Measurements from ENCODE around the gene SORCS3. TPM values are rescaled to one million over a fixed set of nuclear protein-coding genes. Genes with fewer than 3 reads are reported as not detected.

Gene SORCS3
- polyA plus RNA-seq, 6 donors from 2014 or later, result not detected

DNA sequence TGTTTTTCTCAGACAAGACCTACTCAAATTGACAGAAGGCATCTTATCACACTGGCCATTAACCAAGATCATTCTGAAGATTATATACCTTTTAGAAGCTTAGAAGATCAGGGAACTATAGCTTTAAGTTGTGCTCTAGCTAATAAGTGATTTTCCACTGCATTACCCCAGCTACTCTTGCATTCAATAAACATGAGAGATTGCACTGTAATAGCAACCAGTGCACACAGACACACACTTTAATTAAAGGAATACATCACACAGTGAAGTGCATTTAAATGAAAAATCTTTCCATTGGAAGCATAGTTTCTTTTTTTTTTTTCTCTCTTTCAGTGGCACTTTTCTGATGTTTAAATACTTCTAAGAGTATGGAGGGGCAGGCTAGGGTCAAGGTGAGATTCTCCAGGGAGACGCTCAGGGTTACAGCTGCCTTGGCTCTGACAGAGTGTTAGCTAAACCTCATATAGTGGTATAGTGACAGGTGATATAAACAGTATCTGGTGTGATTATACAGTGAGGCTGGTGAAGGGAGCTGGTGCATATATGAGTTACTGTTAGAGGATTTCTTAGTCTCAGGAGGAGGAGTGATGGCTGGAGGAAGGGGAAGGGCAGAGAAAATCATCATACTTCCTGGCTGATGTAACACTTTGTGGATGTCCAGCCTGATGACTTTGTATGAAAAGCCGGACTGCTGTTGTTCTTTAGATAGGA is 369.5 kb downstream of the SORCS3 start:
- no peak for ATAC-seq (ENCODE audit: low read depth in 2 of 2)
- Mint-ChIP-seq H3K27ac (no peak overlapping the region), H3K27me3 (no peaks in the 10 kb centered on the region), H3K4me1 (no peaks in the 10 kb centered on the region), H3K36me3 (no peaks in the 10 kb centered on the region), H3K9me3 (peaks cover 0 to 6% (median 2%) of the 10 kb centered on the region in 7 donors), H3K4me3 (no peak overlapping the region)
- DNase-seq, result no peak

DNA sequence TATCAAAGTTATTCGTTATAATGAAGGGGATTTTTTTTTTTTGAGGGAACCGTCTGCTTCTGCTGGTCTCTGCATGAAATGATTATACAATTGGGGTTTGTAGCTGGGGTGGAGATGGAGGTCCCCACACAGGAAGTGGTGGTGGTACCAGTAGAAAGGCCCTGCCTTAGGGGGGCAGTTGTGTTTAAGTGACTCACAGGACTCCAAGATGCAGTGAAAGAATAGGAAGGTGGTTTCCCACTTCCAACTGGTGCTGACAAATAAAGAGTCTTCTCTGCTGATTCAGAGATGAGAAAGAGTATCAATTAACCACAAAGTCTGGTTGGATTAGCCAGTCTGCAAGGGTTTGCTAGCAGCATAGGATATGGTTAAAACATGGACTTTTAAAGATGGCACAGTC is 376.0 kb downstream of the SORCS3 start:
- Mint-ChIP-seq H3K27ac (no peak overlapping the region), H3K9me3 (peaks cover 0 to 13% (median 5%) of the 10 kb centered on the region in 7 donors), H3K4me3 (no peak overlapping the region), H3K4me1 (no peaks in the 10 kb centered on the region), H3K36me3 (no peaks in the 10 kb centered on the region), H3K27me3 (no peaks in the 10 kb centered on the region)
- no peak for DNase-seq
- no peak for ATAC-seq (ENCODE audit: low read depth in 2 of 2)

DNA sequence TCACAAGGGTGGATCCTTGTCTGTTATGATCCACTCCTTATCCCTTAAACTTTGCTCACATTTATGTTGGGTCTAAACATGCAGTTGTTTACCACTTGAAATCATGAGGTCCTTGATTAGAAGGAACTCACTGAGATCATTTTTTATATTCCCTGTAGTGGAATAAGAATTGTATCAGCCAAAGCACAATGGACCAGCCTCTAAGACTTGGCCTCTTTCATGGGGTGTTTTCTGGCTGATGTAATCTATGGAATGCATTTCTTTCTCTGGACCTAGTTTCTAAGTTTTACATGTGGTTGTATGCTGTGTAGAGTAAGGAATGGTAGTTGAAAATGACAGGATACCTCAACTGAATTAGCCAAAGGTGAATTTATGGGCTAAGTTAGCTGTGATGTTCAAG is 376.6 kb downstream of the SORCS3 start:
- ATAC-seq (ENCODE audit: low read depth in 2 of 2), result no peak
- Mint-ChIP-seq H3K9me3 (peaks cover 0 to 13% (median 5%) of the 10 kb centered on the region in 7 donors), H3K4me3 (no peak overlapping the region), H3K27me3 (no peaks in the 10 kb centered on the region), H3K36me3 (no peaks in the 10 kb centered on the region), H3K4me1 (no peaks in the 10 kb centered on the region), H3K27ac (no peak overlapping the region)
- no peak for DNase-seq

DNA sequence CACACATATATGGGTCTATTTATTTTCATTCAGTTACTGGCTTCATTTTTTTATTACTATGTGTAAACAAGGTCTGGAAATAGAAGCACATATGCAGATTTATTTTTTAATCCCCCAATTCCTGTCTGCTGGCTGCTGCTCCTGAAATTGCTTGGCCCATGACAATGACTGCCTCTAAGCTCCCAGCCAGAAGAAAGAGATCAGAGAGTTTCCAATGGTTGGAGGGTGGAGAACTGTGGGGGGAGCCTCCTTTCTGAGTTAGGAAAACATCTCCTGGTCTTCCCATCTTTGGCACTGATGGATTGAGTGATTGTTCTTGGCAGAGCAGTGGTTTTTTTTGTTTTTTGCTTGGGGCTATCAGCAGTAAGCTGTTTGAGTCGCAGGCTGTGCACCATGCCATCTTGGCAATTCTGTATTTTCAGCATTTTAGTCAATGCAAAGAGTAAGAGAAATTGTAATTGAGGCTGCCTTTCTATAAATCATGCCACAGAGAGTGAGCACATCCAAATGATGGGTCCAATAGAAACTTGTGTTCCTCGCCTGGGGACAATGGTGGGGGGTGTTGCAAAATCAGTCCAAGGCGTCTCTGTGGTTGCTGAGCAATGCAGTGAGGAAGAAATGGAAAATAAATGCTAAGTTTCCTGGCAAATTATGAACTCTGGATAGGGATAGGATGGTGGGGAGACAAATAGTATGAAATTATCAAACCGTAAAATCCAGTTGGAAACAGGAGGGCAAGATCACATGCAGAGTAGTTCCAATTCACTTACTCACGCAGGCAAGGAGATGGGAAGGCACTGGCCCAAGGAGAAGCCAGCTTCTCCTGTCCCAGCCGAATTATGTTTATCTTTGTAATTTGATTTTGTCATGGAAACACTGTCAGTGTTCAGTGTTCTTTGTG is 382.4 kb downstream of the SORCS3 start:
- peaks cover 0 to 5% (median 0%) of the 10 kb centered on the region in 3 donors for H3K27me3 Mint-ChIP-seq
- no peak overlapping the region for H3K4me3 Mint-ChIP-seq
- H3K27ac Mint-ChIP-seq, result no peak overlapping the region
- ATAC-seq (ENCODE audit: low read depth in 2 of 2) (no peak), DNase-seq (no peak)
- no peaks in the 10 kb centered on the region for H3K36me3 Mint-ChIP-seq
- no peaks in the 10 kb centered on the region for H3K4me1 Mint-ChIP-seq
- peaks cover 0 to 4% (median 2%) of the 10 kb centered on the region in 7 donors for H3K9me3 Mint-ChIP-seq

DNA sequence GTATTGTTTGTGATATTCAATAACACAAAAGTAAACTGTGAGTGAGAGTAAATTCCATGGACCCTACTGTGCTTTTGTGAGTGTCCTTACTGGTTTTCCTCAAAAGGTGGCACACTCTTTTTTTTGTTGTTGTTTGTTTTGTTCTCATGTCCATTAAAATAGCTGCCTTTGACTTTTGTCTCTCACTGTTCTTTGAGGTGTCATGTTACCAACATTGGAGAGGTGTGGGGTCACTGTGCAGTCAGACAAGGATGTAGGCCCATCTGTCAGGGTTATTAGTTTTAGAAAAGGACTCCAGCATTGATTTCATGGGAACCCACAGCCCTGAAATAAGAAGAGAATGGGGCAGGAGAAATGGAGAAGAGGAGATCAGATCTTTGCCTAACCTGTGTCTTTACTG is 383.1 kb downstream of the SORCS3 start:
- Mint-ChIP-seq H3K4me3 (no peak overlapping the region), H3K4me1 (no peaks in the 10 kb centered on the region), H3K27me3 (peaks cover 0 to 5% (median 0%) of the 10 kb centered on the region in 3 donors), H3K36me3 (no peaks in the 10 kb centered on the region), H3K27ac (no peak overlapping the region), H3K9me3 (peaks cover 0 to 4% (median 2%) of the 10 kb centered on the region in 7 donors)
- ATAC-seq (ENCODE audit: low read depth in 2 of 2), result no peak
- no peak for DNase-seq

DNA sequence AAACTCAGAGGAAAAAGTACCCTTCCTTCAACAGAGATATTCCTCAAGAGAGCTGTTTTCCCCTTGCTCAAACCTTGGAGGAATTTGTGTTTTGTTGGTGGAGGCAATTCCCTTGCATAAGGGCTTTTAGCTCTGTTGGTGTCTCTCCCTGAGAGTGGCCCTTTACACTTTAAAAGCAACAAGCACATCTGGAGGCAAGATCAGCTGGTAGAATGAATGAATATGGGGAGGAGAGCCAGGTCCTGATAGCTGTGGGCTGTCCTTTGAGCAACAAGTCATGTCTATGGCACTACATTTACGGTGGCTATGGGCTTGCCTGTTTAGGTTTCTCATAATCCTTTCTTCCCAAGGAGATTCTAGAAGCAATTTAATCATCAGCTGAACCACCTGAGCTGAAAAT is 384.0 kb downstream of the SORCS3 start:
- ATAC-seq (ENCODE audit: low read depth in 2 of 2), result no peak
- Mint-ChIP-seq H3K27ac (no peak overlapping the region), H3K36me3 (no peaks in the 10 kb centered on the region), H3K4me1 (no peaks in the 10 kb centered on the region), H3K4me3 (no peak overlapping the region), H3K9me3 (peaks cover 0 to 4% (median under 1%) of the 10 kb centered on the region in 7 donors), H3K27me3 (peaks cover 0 to 5% (median 0%) of the 10 kb centered on the region in 3 donors)
- no peak for DNase-seq

DNA sequence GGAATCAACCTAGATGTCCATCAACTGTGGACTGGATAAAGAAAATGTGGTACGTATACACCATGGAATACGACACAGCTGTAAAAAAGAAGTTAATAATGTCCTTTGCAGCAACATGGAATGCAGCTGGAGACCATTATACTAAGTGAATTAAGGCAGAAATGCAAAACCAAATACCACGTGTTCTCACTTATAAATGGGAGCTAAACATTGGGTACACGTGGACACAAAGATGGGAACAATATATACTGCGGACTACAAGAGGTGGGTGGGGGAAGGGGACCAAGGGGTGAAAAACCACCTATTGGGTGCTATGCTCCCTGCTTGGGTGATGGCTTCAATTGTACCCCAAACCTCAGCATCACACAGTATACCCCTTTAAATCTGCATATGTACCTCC is 385.5 kb downstream of the SORCS3 start:
- H3K27me3 Mint-ChIP-seq, result peaks cover 0 to 5% (median 0%) of the 10 kb centered on the region in 3 donors
- peaks cover 0 to 7% (median 0%) of the 10 kb centered on the region in 7 donors for H3K9me3 Mint-ChIP-seq
- ATAC-seq (ENCODE audit: low read depth in 2 of 2) (no peak), DNase-seq (no peak)
- H3K4me3 Mint-ChIP-seq, result no peak overlapping the region
- no peaks in the 10 kb centered on the region for H3K36me3 Mint-ChIP-seq
- H3K27ac Mint-ChIP-seq, result no peak overlapping the region
- no peaks in the 10 kb centered on the region for H3K4me1 Mint-ChIP-seq

DNA sequence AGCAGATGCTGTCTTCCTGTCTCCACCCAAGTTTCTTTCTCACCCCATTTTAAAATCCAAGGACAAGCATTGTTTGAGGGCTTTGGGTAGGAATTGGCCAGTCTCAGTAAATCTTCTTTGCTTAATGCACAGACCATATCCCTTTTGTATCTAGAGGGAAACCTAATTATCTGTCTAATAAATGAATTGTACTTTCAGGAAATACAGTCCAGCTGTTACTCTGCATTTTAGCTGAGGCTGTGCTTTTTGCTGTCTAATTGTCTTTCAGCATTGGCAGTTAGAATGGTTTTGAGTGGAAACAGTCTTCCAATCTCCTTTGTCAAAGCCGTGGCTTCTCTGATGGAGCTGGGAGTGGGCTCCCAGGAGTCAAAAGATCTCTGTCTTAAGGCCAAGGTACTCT is 388.2 kb downstream of the SORCS3 start:
- peaks cover 0 to 5% (median 0%) of the 10 kb centered on the region in 3 donors for H3K27me3 Mint-ChIP-seq
- no peak overlapping the region for H3K27ac Mint-ChIP-seq
- DNase-seq, result no peak
- H3K4me1 Mint-ChIP-seq, result no peaks in the 10 kb centered on the region
- ATAC-seq (ENCODE audit: low read depth in 2 of 2), result no peak
- no peak overlapping the region for H3K4me3 Mint-ChIP-seq
- peaks cover 0 to 7% (median 0%) of the 10 kb centered on the region in 7 donors for H3K9me3 Mint-ChIP-seq
- no peaks in the 10 kb centered on the region for H3K36me3 Mint-ChIP-seq

DNA sequence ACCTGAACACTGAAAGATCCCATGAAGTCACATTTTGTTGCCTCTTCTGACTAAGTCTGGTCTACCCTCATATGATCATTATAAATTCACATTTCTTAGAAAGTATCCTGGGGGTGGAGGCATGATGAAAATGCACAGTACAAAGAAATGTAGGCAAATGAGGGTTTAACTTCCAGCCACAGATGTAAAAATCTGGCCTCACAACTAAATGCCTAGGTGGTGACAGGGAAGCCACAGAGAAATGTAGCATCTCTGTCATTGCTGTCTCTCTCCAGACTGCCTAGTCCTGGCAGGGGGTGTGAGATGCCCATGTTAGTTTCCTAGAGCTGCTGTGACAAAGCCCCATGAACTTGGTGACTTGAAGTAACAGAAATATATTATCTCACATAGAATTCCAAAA is 395.9 kb downstream of the SORCS3 start:
- DNase-seq, result no peak
- Mint-ChIP-seq H3K4me3 (no peak overlapping the region), H3K27ac (no peak overlapping the region), H3K9me3 (peaks cover 0 to 4% (median 0%) of the 10 kb centered on the region in 7 donors), H3K4me1 (no peaks in the 10 kb centered on the region), H3K36me3 (no peaks in the 10 kb centered on the region), H3K27me3 (peaks cover 0 to 3% (median 0%) of the 10 kb centered on the region in 3 donors)
- no peak for ATAC-seq (ENCODE audit: low read depth in 2 of 2)

DNA sequence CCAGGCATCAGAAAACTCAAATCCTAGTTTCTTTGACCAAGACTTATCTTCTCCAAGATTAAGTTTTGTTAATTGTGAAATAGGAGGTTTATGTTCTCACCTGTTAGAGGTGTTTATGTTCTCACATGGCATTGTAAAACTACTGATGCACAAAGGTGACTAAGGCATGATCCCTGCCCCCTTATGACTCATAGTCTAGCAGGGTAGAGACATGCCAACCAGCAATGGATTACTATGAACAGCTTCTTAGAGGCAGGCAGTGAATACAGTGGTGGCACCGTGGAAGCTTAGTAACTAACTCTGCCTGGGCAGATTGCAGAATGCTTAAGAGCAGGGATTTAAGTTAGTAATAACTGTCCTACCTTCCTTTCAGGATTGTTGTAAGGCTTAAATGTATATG is 400.9 kb downstream of the SORCS3 start:
- Mint-ChIP-seq H3K9me3 (peaks cover 0 to 8% (median 2%) of the 10 kb centered on the region in 7 donors), H3K4me1 (no peaks in the 10 kb centered on the region), H3K27me3 (no peaks in the 10 kb centered on the region), H3K27ac (no peak overlapping the region), H3K4me3 (no peak overlapping the region), H3K36me3 (no peaks in the 10 kb centered on the region)
- DNase-seq (no peak), ATAC-seq (ENCODE audit: low read depth in 2 of 2) (no peak)

DNA sequence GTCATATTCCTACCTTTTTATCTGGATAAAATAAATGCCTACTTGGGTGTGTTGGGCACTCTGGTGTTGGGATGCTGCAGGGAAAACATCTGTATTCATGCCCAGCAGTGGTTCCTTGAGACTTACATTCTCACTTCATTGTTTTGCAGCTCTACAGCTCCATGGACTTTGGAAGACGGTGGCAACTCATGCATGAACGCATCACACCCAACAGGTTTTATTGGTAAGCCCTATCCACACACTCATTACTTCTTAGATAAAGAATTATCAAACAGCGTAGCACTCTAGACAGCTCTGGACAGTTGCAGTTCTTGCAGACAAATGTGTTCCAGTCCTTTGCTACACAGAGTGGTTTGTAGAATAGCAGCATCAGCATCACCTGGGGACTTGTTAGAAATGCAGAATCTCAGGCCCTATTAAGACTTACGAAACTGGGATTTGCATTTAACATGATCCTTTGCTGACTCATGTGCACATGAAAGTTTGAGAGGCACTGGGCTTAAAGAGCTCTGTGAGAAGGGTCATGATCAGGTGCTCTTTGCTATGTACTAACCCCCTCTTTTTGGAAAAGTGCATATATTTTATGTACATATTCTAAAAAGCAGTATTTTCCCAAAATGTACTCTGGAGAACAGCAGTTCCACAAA is 401.9 kb downstream of the SORCS3 start:
- DNase-seq, result no peak
- H3K36me3 Mint-ChIP-seq, result no peaks in the 10 kb centered on the region
- no peak overlapping the region for H3K27ac Mint-ChIP-seq
- H3K9me3 Mint-ChIP-seq, result peaks cover 0 to 12% (median 5%) of the 10 kb centered on the region in 7 donors
- no peak for ATAC-seq (ENCODE audit: low read depth in 2 of 2)
- no peak overlapping the region for H3K4me3 Mint-ChIP-seq
- no peaks in the 10 kb centered on the region for H3K4me1 Mint-ChIP-seq
- no peaks in the 10 kb centered on the region for H3K27me3 Mint-ChIP-seq

DNA sequence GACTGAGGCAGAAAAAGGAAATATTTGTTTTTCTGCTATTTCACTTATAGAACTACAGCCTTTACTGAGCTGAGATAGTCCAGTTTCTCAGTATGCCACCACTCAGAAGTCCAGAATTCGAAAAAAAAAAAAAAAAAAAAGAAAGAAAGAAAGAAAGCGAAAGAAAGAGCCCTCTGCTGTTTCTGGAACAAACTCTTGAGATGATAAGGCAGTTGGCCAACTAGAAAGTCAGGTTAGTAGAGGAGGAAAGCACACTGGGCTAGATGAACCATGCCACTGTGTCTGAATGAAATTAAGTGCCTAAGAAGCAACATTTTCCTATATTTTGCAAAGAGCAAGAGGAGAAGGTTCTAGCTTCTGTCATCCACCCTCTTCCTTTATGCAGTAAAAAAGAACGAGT is 403.8 kb downstream of the SORCS3 start:
- no peak overlapping the region for H3K4me3 Mint-ChIP-seq
- no peaks in the 10 kb centered on the region for H3K4me1 Mint-ChIP-seq
- no peak for ATAC-seq (ENCODE audit: low read depth in 2 of 2)
- no peaks in the 10 kb centered on the region for H3K27me3 Mint-ChIP-seq
- no peaks in the 10 kb centered on the region for H3K36me3 Mint-ChIP-seq
- peaks cover 2 to 17% (median 5%) of the 10 kb centered on the region in 7 donors for H3K9me3 Mint-ChIP-seq
- no peak for DNase-seq
- H3K27ac Mint-ChIP-seq, result no peak overlapping the region

DNA sequence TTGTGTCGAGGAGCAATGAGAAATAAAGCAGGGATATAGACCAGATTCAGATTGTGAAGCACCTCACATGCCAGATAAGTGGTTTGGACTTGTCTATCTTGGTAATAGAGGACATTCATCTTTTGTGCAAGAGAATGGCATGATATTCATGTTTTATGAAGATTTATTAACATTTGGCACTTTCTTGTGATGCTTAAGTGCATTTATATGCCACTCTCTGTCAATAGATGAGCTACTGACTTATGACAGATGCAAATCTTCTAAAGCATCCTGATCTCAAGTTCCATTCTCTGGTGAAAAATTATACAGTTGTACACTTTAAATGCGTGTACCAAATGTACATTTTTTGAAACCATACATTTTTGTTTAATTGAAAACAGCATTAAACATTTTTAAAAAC is 415.3 kb downstream of the SORCS3 start:
- no peak overlapping the region for H3K4me3 Mint-ChIP-seq
- ATAC-seq (ENCODE audit: low read depth in 2 of 2) (no peak), DNase-seq (no peak)
- peaks cover 0 to 11% of the 10 kb centered on the region in 2 donors for H3K36me3 Mint-ChIP-seq
- H3K27ac Mint-ChIP-seq, result no peak overlapping the region
- H3K27me3 Mint-ChIP-seq, result peaks cover 0 to 6% (median 0%) of the 10 kb centered on the region in 3 donors
- H3K4me1 Mint-ChIP-seq, result no peaks in the 10 kb centered on the region
- H3K9me3 Mint-ChIP-seq, result peaks cover 7 to 33% (median 15%) of the 10 kb centered on the region in 7 donors
